ENCODE results near the gene HSD17B1.

- TF ChIP-seq EP300 (IDR thresholded peaks at IDR 0.05) = no peak
- no peak for TF ChIP-seq CTCF (IDR thresholded peaks at IDR 0.05)
- no peak for TF ChIP-seq POLR2A (IDR thresholded peaks at IDR 0.05)
Measured at GRCh38 chr17:42513686-42514085, 39.0 kb upstream of the HSD17B1 start.

All from sigmoid colon (tissue), 4 donors.